ENCODE data around the gene MSANTD2. TPM values are rescaled to one million over a fixed set of nuclear protein-coding genes. Genes with fewer than 3 reads are reported as not detected.

MSANTD2 gene
- total RNA-seq, 1 donor from 2014 or later, result 22.4 TPM

DNA sequence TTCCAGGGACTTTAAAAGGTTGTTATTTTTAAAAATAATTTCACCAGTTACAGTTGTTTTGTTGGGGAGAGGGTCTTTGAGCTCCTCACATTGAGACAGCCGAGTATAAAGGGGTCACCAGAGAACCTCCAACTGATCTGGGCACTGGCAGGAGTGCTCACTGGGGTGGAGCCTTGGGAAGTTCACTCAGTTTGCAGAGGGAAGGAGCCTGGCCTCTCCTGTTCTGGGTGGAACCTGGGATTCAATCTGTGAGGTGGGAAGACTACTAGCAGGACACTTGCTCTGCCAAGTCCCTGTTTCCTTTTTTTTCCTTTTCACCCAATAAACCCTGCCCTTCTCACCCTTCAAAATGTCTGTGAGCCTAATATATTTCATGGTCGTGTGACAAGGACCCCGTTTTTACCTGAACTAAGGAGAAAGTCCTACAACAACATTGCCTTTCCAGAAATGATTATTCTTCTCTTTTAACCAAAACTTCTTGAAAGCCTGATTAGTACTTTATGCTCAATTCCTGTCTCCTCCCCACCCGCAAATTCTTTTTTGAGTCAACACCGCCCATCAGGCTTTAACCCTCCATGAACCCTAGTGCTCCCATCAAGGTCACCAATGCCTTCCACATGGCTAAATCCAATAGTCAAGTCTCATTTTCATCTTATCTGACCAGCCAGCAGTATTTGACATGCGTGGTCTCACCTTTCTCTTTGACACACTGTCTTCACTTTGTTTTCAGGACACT, 22.0 kb upstream of the MSANTD2 start:
- no peak for FAIRE-seq

DNA sequence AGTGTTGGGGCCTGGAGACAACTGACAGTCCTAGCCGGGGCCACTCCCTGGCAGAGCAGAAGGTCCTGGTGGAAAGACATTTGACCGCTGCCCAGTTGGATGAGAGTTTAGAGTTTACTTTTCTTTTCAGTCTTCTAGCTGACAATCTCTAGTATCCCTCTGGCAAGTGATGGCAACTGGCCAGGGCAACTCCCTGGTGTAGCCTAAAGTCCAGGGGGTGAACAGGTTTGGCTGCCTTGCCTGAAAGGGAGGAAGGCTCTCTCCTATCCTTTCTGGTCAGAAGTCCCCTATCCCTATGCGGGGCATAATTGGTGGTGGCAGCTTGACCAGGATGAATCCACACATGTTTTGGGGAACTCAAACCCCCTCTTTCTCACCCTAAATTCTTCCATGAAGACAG, 16.8 kb upstream of the MSANTD2 start:
- no peak for DNase-seq (ENCODE audit: low spot score in 2 of 2)
- no peak for FAIRE-seq

More for the DNA sequence above, 22.0 kb upstream of the MSANTD2 start:
- DNase-seq (ENCODE audit: low spot score in 2 of 2), result no peak

GRCh38 chr11:124814739-124815138, 14.5 kb upstream of the MSANTD2 start:
- FAIRE-seq (no peak), DNase-seq (ENCODE audit: low spot score in 2 of 2) (no peak)

- FAIRE-seq (no peak), DNase-seq (ENCODE audit: low spot score in 2 of 2) (no peak)
These were observed 12.7 kb upstream of the MSANTD2 start for GRCh38 chr11:124812876-124813275.

DNA sequence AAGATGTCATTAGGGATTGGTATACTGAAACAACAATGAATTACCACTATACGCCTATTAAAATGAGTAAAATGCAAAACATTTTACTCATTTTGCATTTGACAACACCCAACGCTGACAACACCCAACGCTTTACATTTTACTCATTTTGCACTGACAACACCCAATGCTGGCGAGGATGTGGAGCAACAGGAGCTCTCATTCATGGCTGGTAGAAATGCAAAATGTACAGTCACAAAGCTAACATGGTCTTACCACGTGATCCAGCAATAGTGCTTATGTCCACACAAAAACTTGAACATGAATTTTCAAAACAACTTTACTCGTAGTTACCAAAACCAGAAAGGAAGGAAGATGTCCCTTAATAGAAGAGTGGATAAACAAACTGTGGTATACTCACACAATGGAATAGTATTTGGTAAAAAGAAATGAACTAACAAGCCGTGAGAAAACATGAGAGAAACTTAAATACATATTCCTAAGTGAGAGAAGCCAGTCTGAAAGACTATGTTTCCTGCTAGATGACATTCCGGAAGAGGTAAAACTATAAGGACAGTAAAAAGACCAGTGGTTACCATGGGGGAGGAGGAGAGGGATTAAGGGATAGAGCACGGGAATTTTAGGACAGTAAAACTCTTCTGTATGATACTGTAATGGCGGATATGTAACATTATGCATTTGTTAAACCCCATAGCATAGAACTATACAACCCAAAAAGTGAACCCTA, 11.4 kb upstream of the MSANTD2 start:
- FAIRE-seq (no peak), DNase-seq (ENCODE audit: low spot score in 2 of 2) (no peak)

- DNase-seq (ENCODE audit: low spot score in 2 of 2) (no peak), FAIRE-seq (no peak)
These were observed 7.6 kb upstream of the MSANTD2 start for GRCh38 chr11:124807660-124808270.

- FAIRE-seq (no peak), DNase-seq (ENCODE audit: low spot score in 2 of 2) (no peak)
These were observed 7.0 kb upstream of the MSANTD2 start for GRCh38 chr11:124807201-124807600.

DNA sequence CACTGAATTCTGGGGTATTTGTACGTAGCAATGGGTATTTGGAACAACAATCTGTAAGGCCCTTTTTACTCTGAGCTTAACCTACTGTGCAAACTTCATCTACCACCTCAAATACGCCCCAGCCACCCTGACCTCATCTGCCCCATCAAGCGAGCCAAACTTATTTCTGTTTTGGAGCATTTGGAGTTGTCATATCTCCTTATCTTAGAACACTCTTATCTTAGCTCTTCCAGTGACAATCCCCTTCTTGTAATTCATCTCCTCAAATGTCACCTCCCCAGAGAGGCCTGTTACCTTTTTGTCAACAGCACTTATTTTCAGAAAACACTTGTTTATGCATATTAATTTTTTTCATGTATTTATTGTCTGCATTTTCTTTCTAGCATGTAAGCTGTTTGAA, 4.7 kb upstream of the MSANTD2 start:
- DNase-seq (ENCODE audit: low spot score in 2 of 2), result no peak
- FAIRE-seq, result no peak

DNA sequence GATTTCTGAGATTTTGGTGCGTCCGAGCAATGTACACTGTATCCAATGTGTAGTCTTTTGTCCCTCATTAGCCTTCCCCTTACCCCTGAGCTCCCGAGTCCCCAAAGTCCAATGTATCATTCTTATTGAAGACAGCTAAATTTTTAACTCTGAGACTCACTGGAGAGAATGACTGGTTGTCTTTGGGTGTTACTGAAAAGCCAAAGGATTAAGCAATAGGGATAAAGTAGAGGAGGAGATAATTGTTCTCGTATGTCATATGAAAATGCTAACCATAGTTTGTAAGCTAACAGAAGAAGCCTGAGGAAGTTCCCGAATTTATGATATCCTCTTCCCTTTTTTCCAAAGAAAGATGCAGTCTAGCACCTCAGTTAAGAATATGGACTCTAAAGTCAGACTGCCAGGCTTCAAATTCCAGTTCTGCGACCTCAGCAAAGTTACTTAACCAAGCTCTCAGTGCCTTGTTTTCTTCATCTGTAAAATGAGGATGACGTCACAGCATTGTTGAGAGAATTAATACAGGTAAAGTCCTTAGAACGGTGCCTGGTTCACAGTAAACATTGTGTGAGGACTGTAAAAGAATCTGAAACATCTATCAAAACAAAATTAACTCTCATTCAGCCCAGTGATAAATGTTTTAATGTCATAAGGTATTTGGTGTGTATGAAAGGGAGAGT, 1.6 kb upstream of the MSANTD2 start:
- FAIRE-seq (no peak), DNase-seq (ENCODE audit: low spot score in 2 of 2) (no peak)

DNA sequence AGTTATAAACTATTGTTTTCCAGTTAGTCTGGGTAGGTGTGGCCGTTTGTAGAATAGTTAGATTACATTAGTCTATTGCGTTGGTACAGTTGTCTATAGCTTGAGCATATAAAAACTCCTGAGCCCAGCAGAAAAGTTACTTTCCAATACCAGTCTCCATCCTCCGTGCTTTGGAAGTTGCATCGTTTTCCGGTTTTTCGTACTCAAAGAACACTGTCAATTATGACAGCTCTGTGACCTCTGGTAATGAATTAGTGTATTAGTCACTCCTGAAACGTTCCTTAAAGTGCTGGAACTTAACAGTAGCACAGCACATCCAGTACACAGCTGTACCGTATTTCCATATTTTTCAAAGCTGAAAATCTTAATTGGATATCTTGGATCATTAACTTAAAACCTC, 808 bp upstream of the MSANTD2 start:
- peak in 1 of 2 donors; percentile 14 for DNase-seq (ENCODE audit: low spot score in 2 of 2)
- FAIRE-seq, result no peak

DNA sequence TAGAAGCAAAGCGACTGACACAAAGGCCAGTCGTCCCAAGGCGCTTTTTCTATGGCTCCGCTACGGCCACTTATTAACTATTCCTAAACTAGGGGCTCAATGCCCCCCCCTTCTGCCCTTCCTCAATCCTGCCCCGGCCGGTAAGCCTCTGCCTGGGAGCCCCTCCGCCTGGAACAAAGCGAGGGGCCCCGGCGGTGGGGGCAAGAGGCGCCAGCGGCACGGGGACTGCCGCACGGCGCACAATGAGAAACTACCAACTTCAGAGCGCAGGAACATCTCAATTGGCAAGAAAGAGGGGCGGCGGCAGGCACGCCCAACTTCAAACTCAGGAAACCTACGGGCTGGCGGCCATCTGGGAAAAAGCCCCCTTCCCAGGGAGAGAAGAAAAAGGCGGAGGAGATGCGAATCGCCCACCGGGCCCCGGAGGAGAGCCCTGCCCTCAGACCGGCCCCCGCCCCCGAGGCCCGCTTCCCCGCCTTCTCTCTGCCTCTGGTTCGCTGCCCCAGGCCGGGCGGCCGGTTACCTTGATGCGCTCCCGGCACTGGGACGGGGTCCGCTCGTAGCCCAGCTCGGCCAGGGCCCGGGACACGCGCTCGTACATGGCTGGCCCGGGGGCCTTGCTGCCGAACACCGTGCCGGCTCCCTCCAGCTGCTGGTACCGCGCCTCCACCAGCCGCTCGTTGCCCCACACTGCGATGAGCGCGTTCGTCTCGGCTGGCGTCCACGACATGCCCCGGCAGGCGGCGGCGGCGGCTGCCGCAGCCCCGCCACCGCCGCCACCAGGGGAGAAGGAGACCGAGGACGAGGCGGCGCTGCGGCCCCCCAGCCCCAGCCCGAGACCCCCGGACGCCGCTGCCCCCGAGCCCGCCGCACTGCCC, 619 bp downstream of the MSANTD2 start:
- peak; percentile 31 to 57 for DNase-seq (ENCODE audit: low spot score in 2 of 2)
- FAIRE-seq, result no peak

DNA sequence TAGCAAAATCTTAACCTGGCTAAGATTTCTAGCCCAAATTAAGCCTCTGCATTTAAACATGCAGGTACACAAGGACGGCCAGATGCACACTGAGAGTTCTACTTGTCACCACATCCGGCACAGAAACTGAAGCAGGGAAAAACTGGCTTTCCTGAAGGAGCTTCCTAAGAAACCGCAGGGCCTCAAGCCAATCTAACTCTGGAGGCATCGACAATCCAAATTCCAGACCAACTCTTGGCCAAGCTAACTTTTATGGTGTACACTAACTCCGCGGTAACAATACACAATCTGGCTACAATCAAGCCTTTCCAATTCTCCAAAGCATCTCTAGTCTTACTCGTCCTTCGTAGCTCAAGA, 1.2 kb downstream of the MSANTD2 start:
- FAIRE-seq, result no peak
- peak in 1 of 2 donors; percentile 12 for DNase-seq (ENCODE audit: low spot score in 2 of 2)

GRCh38 chr11:124796312-124796711, 3.9 kb downstream of the MSANTD2 start:
- DNase-seq (ENCODE audit: low spot score in 2 of 2), result no peak
- no peak for FAIRE-seq

GRCh38 chr11:124793466-124794278, 6.5 kb downstream of the MSANTD2 start:
- DNase-seq (ENCODE audit: low spot score in 2 of 2) (peak in 1 of 2 donors; percentile 20), FAIRE-seq (no peak)

DNA sequence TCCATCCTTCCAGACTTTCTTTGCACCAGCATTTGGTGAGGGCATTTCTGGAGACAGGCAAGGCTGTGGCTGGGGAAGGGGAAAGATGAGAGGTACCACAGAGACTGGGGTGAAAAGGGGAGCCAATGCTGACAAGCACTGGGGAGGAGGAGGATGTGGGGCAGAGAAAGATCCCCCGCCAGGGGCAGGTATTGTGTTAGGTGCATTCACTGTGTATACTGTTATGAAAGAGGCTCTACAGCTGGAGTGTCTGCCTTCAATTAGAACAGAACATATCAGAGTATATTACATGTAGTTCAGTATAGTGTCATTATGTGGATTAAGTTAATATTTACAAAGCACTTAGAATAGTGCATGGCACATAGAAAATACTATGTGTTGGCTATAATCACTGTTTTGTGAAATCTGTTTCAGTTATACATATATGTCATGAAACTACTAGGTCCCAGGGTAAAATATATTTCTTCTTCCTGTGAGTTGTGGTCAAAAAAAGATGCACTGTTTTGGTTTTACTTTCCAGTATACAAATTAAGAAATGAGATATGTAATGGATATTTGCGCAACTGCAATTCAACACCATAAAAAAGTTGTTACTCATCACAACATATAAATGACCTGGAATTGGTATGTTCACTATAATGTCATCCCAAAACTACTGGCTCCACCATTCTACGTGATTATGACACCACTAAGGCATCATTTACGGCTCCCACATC, 8.4 kb downstream of the MSANTD2 start:
- DNase-seq (ENCODE audit: low spot score in 2 of 2) (no peak), FAIRE-seq (no peak)

GRCh38 chr11:124788521-124788920, 11.7 kb downstream of the MSANTD2 start:
- DNase-seq (ENCODE audit: low spot score in 2 of 2) (no peak), FAIRE-seq (no peak)

DNA sequence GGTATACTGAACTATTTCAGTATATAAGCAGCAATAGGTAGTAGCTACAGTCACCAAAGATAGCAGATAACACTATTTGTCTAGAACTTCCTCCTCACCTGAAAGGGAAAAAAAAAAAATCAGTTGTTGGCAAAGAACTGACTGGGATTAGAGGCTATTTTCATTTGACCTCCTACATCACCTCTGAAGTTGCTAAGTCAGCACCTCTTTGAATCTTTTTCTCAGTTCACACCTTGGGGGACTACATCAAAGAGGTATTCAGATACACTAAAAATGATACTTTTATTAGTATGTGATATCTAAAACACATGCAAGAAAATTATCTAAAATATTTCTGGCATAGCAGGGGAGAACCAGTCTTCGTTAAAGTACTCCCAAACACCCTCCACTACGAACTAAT, 16.2 kb downstream of the MSANTD2 start:
- DNase-seq (ENCODE audit: low spot score in 2 of 2), result no peak
- no peak for FAIRE-seq

GRCh38 chr11:124783002-124783401, 17.2 kb downstream of the MSANTD2 start:
- no peak for DNase-seq (ENCODE audit: low spot score in 2 of 2)
- no peak for FAIRE-seq

DNA sequence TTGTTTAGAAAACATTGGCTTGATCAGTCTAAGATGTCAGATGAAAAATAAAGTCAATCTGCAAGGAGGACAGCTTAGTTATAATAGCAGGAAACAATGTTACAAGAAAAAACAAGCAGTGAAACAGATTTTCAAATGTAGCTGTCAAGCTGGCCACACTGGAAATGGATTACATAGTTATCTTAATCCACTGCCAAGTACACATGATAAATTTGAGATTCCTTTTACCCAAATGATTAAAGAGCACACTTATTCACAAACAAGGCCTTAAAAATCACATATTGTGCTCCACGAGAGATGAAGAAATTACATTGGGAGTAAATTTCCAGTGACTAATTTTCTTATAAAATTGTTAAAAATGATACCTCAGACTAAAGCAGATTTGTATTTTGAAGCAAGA, 20.6 kb downstream of the MSANTD2 start:
- no peak for DNase-seq (ENCODE audit: low spot score in 2 of 2)
- FAIRE-seq, result no peak

Measured in frontal cortex (tissue), 4 donors.